Retinal pigment epithelial cell (primary cell): ENCODE data around the gene DENND2A.

Source experiments
- DNase-seq: peaks from one replicate; pipeline ENCODE4 v3.0.0-alpha.2; 2010; ENCODE audit warnings: low read depth
- H3K4me3 ChIP-seq: 2 replicates; pipeline ENCODE4 v1.5.1; 2011; ENCODE audit warnings: mild to moderate bottlenecking, low read length, control low read depth, moderate library complexity
- CTCF ChIP-seq: conservative IDR thresholded peaks from 2 replicates; pipeline ENCODE4 v1.5.1; 2011; ENCODE audit warnings: low read depth, low read length, control low read depth, inconsistent platforms

DENND2A gene

GRCh38 chr7:140484479-140484878, 156.1 kb downstream of the DENND2A start:
- H3K4me3 ChIP-seq = no peak overlapping the region
- TF ChIP-seq CTCF = no peak
- no peak for DNase-seq

- peak overlapping the region; percentile 82 for H3K4me3 ChIP-seq
- DNase-seq = no peak
- TF ChIP-seq CTCF = no peak
Observed at GRCh38 chr7:140479739-140480084, 160.9 kb downstream of the DENND2A start.

GRCh38 chr7:140479062-140479738, 161.4 kb downstream of the DENND2A start, which contains the start of gene MKRN1:
Gene MKRN1, minus strand, starts transcription at chr7:140479505. Its CDS starts 161 bp downstream, at chr7:140479344.
- peak; percentile 70 for DNase-seq
- no peak for TF ChIP-seq CTCF
- peak within 1 kb of the TSS; percentile 82 for H3K4me3 ChIP-seq

GRCh38 chr7:140478246-140479061, 162.2 kb downstream of the DENND2A start:
- peak overlapping the region; percentile 82 for H3K4me3 ChIP-seq
- DNase-seq = peak; percentile 8
- TF ChIP-seq CTCF = no peak

GRCh38 chr7:140476698-140477261, 163.8 kb downstream of the DENND2A start:
- H3K4me3 ChIP-seq = no peak overlapping the region
- no peak for DNase-seq
- no peak for TF ChIP-seq CTCF

GRCh38 chr7:140475747-140476333, 164.8 kb downstream of the DENND2A start:
- no peak overlapping the region for H3K4me3 ChIP-seq
- peak; percentile 52 for TF ChIP-seq CTCF
- DNase-seq = no peak
